Mesendoderm (in vitro differentiated cells): ENCODE measurements around the gene DDX11.
"Not testable (repeated sequence)": the region's sequence is repeated elsewhere in the genome, so short reads cannot be mapped to it uniquely, and the experiment has no call there.

ENCODE experiments used
- DNase-seq: peaks from one replicate; pipeline ENCODE4 v3.0.0; 2013
- H2AK5ac ChIP-seq: 2 replicates; pipeline ENCODE4 v1.6.1; 2013; ENCODE audit warnings: low read length, inconsistent platforms
- H2BK120ac ChIP-seq: 2 replicates; pipeline ENCODE4 v1.6.1; 2013; ENCODE audit warnings: low read depth, mild to moderate bottlenecking, low read length, moderate library complexity, mixed read lengths
- H2BK15ac ChIP-seq: replicated peaks from 2 replicates; pipeline ENCODE4 v1.6.1; 2013; ENCODE audit warnings: low read depth, mild to moderate bottlenecking, moderate library complexity
- H2BK5ac ChIP-seq: 2 replicates; pipeline ENCODE4 v1.6.1; 2013; ENCODE audit warnings: low read length, inconsistent platforms
- H3K18ac ChIP-seq: 2 replicates; pipeline ENCODE4 v1.6.1; 2013; ENCODE audit warnings: mild to moderate bottlenecking, low read length, mixed read lengths
- H3K23ac ChIP-seq: one replicate; pipeline ENCODE4 v1.6.1; 2013; ENCODE audit warnings: low read length
- H3K27ac ChIP-seq: 2 replicates; pipeline ENCODE4 v1.5.1; 2013; ENCODE audit warnings: low read depth, mild to moderate bottlenecking, inconsistent platforms, low read length, moderate library complexity
- H3K27me3 ChIP-seq: 2 replicates; pipeline ENCODE4 v1.6.1; 2013; ENCODE audit warnings: low read length, control low read depth, mild to moderate bottlenecking, inconsistent platforms; ENCODE audit not compliant: insufficient read depth, poor library complexity
- H3K36me3 ChIP-seq: 2 replicates; pipeline ENCODE4 v1.6.1; 2013; ENCODE audit warnings: low read length, inconsistent platforms; ENCODE audit not compliant: control insufficient read depth, insufficient read depth
- H3K4ac ChIP-seq: one replicate; pipeline ENCODE4 v1.6.1; 2013; ENCODE audit warnings: low read depth, mild to moderate bottlenecking, low read length, moderate library complexity
- H3K4me1 ChIP-seq: 2 replicates; pipeline ENCODE4 v1.6.1; 2013; ENCODE audit warnings: low read depth, low read length, inconsistent platforms; ENCODE audit not compliant: control insufficient read depth
- H3K4me2 ChIP-seq: 2 replicates; pipeline ENCODE4 v1.6.1; 2013; ENCODE audit warnings: low read length
- H3K4me3 ChIP-seq: 2 replicates; pipeline ENCODE4 v1.5.1; 2013; ENCODE audit warnings: mild to moderate bottlenecking, low read length
- H3K56ac ChIP-seq: one replicate; pipeline ENCODE4 v1.6.1; 2013; ENCODE audit warnings: low read length
- H3K79me1 ChIP-seq: 2 replicates; pipeline ENCODE4 v1.6.1; 2013; ENCODE audit warnings: low read length, inconsistent platforms
- H3K79me2 ChIP-seq: 2 replicates; pipeline ENCODE4 v1.6.1; 2013; ENCODE audit warnings: mild to moderate bottlenecking, low read length; ENCODE audit not compliant: control insufficient read depth, insufficient read depth
- H3K9ac ChIP-seq: 2 replicates; pipeline ENCODE4 v1.6.1; 2013; ENCODE audit warnings: low read length, inconsistent platforms
- H4K5ac ChIP-seq: one replicate; pipeline ENCODE4 v1.6.1; 2013; ENCODE audit warnings: low read length
- H4K8ac ChIP-seq: one replicate; pipeline ENCODE4 v1.6.1; 2013; ENCODE audit warnings: low read depth, mild to moderate bottlenecking, control low read depth, low read length, moderate library complexity
- WGBS: extraction: QIAGEN DNeasy Blood & Tissue Kit; methylation state at CpG from one replicate; pipeline ENCODE4 v1.1.7; 2013; ENCODE audit warnings: low lambda C conversion rate, missing lambda C conversion rate; ENCODE audit not compliant: insufficient coverage; ENCODE audit errors: extremely low coverage; 5-methylcytosine and 5-hydroxymethylcytosine counted together

DDX11 gene

DNA sequence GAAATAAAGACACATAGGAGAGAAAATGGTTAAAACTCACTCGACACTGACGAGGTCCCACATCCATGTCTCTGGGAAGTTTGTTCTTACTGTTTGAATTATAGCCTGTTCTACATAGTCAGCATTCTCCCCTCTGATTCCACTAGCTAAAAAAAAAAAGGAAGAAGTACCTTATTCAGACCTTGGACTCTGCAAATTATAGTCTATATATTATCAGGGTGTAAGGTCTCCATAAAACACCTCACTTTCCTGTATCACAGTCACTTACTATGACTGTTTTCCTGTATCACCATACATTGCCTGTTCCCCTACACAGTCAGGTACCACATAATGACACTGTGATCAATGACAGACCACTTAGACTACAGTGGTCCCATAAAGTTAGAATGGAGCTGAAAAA is 62.9 kb downstream of the DDX11 start:
- H3K23ac ChIP-seq, H3K36me3 ChIP-seq, H3K18ac ChIP-seq, H4K8ac ChIP-seq, H3K4me3 ChIP-seq, H4K5ac ChIP-seq, H3K56ac ChIP-seq, H3K79me2 ChIP-seq, H3K9ac ChIP-seq, H3K27ac ChIP-seq, DNase-seq, H3K79me1 ChIP-seq, H2BK120ac ChIP-seq, H2BK5ac ChIP-seq, H3K4me1 ChIP-seq, H2AK5ac ChIP-seq, H3K4me2 ChIP-seq, H3K27me3 ChIP-seq, H2BK15ac ChIP-seq, H3K4ac ChIP-seq: not testable (repeated sequence)
- WGBS: no CpG with 5 or more reads among the region's 2 CpGs

DNA sequence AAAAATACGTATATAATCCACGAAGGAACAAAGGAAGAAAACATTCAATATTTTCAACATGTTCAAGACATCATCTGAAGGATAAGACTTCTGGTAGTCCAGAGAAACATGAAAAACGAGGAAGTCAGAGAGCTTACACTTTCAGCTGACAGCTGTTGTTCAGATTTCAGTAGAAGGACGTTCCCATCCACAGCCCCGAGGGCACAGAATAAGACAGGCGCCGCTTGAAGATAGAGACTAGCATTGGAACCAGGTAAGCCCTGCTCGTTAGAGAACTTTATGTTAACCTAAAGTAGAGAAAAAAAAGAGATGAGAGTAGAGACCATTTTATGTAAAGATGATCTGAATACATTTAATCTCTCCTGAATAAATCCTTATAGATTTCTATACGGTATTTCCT is 71.1 kb downstream of the DDX11 start:
- not testable (repeated sequence) for H3K79me2 ChIP-seq, H3K27ac ChIP-seq, H3K4ac ChIP-seq, H3K79me1 ChIP-seq, H4K8ac ChIP-seq, H2BK120ac ChIP-seq, H3K18ac ChIP-seq, H2BK15ac ChIP-seq, H4K5ac ChIP-seq, H3K9ac ChIP-seq, H3K36me3 ChIP-seq, H3K27me3 ChIP-seq, H3K4me3 ChIP-seq, H3K56ac ChIP-seq, H3K23ac ChIP-seq, DNase-seq, H2AK5ac ChIP-seq, H3K4me1 ChIP-seq, H2BK5ac ChIP-seq, H3K4me2 ChIP-seq
- WGBS: no CpG with 5 or more reads among the region's 9 CpGs

- not testable (repeated sequence) for H3K4me1 ChIP-seq, H3K56ac ChIP-seq, H3K27me3 ChIP-seq, H2AK5ac ChIP-seq, H4K5ac ChIP-seq, H3K4me2 ChIP-seq, H2BK5ac ChIP-seq, H3K4ac ChIP-seq, H3K4me3 ChIP-seq, H3K18ac ChIP-seq, H2BK15ac ChIP-seq, H3K79me1 ChIP-seq, DNase-seq, H3K36me3 ChIP-seq, H3K9ac ChIP-seq, H3K27ac ChIP-seq, H3K23ac ChIP-seq, H2BK120ac ChIP-seq, H4K8ac ChIP-seq, H3K79me2 ChIP-seq
- no CpG with 5 or more reads among the region's 6 CpGs for WGBS
Measured at GRCh38 chr12:31145296-31145695, 71.6 kb downstream of the DDX11 start.

DNA sequence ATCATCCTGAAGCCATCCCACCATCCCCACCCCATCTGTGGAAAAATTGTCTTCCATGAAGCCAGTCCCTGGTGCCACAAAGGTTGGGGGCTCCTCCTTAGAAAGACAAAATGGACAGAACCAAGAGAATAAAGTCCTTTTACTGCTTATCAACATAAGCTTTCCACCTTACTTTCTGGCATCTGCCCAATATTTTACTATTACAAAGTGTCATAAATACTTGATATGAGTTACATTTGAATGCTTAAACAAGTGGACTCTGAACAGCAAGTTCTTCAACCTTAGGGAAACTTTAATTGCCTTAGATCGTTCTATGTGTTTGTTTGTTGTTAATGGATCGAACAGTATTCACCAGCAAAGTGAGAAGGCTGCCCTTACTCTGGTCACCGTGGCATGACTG is 73.8 kb downstream of the DDX11 start:
- no CpG with 5 or more reads among the region's 3 CpGs for WGBS
- H3K18ac ChIP-seq, H3K4ac ChIP-seq, H3K79me1 ChIP-seq, H3K36me3 ChIP-seq, H2BK120ac ChIP-seq, H3K56ac ChIP-seq, H3K4me1 ChIP-seq, H2BK15ac ChIP-seq, H3K4me3 ChIP-seq, H3K27me3 ChIP-seq, H4K5ac ChIP-seq, H3K79me2 ChIP-seq, H4K8ac ChIP-seq, H2AK5ac ChIP-seq, H3K4me2 ChIP-seq, H3K23ac ChIP-seq, H3K9ac ChIP-seq, H2BK5ac ChIP-seq, DNase-seq, H3K27ac ChIP-seq: not testable (repeated sequence)

DNA sequence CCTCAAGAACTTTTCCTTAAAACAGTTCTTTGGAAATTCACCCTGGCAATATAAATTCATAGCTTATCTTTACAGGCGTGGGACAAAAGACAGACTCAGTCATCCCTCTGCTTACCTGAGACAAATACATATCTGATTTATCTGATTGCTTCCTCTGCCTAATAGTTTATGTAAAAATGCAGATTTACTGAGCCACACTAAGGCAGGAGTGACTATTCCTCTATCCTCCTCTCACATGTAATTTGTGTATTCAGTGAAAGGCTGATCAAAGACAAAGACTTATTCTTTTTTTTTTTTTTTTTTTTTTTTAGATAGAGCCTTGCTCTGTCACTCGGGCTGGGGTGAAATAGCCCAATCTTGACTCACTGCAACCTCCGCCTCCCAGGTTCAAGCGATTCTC is 77.1 kb downstream of the DDX11 start:
- H2BK15ac ChIP-seq, H4K8ac ChIP-seq, H3K4ac ChIP-seq, H4K5ac ChIP-seq, H3K56ac ChIP-seq, H2BK120ac ChIP-seq, H3K79me2 ChIP-seq, H3K36me3 ChIP-seq, H3K4me2 ChIP-seq, H3K27me3 ChIP-seq, H2BK5ac ChIP-seq, H2AK5ac ChIP-seq, H3K27ac ChIP-seq, H3K18ac ChIP-seq, H3K4me3 ChIP-seq, H3K79me1 ChIP-seq, H3K9ac ChIP-seq, H3K23ac ChIP-seq, H3K4me1 ChIP-seq: not testable (repeated sequence)
- WGBS: no CpG with 5 or more reads among the region's 4 CpGs
- peak; percentile 10 for DNase-seq
